Measurements from ENCODE around the gene LOC128125822.
A peak's percentile ranks its signal among the peaks of the same experiment; 100 is the strongest.

DNA sequence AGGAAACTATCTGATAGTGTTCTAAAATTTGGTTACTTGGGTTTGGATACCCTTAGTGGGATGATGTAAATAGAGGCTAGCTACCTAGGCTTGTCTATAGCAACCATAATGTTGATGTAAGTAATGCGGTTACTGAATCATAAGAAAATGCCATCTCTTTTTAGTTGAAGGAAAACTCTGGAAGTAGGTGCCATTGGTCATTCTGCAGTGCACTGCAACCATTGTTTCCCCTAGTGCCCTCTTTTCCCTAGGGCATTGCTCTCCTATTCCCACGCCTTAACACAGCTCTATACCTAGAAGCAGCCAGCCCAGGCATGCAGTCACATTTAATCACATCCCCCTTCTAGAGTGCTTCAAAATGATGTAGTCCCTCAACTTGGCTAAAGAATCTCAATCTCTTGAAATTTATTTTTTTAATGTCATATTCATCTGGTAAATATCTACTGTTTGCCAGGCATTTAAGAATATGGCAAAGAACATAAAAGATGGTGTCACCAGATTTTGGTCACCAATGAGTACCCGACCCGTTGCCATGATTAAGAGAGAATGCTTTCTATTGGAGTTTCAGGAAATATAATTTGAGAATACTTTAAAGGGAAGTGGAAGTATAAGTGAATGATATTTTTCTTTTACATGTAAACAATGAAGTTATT, 10.4 kb downstream of the LOC128125822 start:
- TF ChIP-seq POLR2A (IDR thresholded peaks at IDR 0.05; ENCODE audit: low read depth, low read length) = peak; percentile 26
- TF ChIP-seq, protein P1, sequence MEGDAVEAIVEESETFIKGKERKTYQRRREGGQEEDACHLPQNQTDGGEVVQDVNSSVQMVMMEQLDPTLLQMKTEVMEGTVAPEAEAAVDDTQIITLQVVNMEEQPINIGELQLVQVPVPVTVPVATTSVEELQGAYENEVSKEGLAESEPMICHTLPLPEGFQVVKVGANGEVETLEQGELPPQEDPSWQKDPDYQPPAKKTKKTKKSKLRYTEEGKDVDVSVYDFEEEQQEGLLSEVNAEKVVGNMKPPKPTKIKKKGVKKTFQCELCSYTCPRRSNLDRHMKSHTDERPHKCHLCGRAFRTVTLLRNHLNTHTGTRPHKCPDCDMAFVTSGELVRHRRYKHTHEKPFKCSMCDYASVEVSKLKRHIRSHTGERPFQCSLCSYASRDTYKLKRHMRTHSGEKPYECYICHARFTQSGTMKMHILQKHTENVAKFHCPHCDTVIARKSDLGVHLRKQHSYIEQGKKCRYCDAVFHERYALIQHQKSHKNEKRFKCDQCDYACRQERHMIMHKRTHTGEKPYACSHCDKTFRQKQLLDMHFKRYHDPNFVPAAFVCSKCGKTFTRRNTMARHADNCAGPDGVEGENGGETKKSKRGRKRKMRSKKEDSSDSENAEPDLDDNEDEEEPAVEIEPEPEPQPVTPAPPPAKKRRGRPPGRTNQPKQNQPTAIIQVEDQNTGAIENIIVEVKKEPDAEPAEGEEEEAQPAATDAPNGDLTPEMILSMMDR (conservative IDR thresholded peaks at IDR 0.05; ENCODE audit: low read depth, low read length) = no peak
- no peak for TF ChIP-seq BHLHE40 (IDR thresholded peaks at IDR 0.05; ENCODE audit: low read depth, low read length)
- no peak for TF ChIP-seq MAFK (IDR thresholded peaks at IDR 0.05; ENCODE audit: low read depth, low read length)
- no peak for TF ChIP-seq SMC3 (IDR thresholded peaks at IDR 0.05; ENCODE audit: low read depth, low read length)
- no peak for TF ChIP-seq MXI1 (IDR thresholded peaks at IDR 0.05; ENCODE audit: borderline replicate concordance, low read depth, low read length)

All from IMR-90 (cell line).